GM19025 (cell line): ENCODE data around the gene IKZF3.
"Not testable (repeated sequence)": the region's sequence is repeated elsewhere in the genome, so short reads cannot be mapped to it uniquely, and the experiment has no call there.

Source experiments
- ATAC-seq: cut with Tn5 transposase; IDR thresholded peaks from one replicate; pipeline ENCODE4 v1.9.1; 2021; ENCODE audit warnings: mild to moderate bottlenecking, low read depth, moderate library complexity; ENCODE audit not compliant: unreplicated experiment

IKZF3 gene

GRCh38 chr17:39757176-39757662 is 106.9 kb downstream of the IKZF3 start:
- no peak for ATAC-seq

- no peak for ATAC-seq
Observed at GRCh38 chr17:39756380-39757079, 107.6 kb downstream of the IKZF3 start.

GRCh38 chr17:39755554-39756379 is 108.3 kb downstream of the IKZF3 start:
- no peak for ATAC-seq

GRCh38 chr17:39754958-39755553 is 109.1 kb downstream of the IKZF3 start:
- no peak for ATAC-seq

GRCh38 chr17:39754161-39754957 is 109.8 kb downstream of the IKZF3 start:
- ATAC-seq: peak; percentile 60

GRCh38 chr17:39753514-39754160 is 110.5 kb downstream of the IKZF3 start:
- peak; percentile 15 for ATAC-seq

GRCh38 chr17:39752241-39752881 is 111.8 kb downstream of the IKZF3 start:
- ATAC-seq: no peak

GRCh38 chr17:39751637-39752036 is 112.5 kb downstream of the IKZF3 start:
- ATAC-seq: no peak

GRCh38 chr17:39751016-39751543 is 113.0 kb downstream of the IKZF3 start:
- no peak for ATAC-seq

GRCh38 chr17:39750131-39751015 is 113.7 kb downstream of the IKZF3 start:
- ATAC-seq: no peak

GRCh38 chr17:39748444-39749034 is 115.6 kb downstream of the IKZF3 start:
- not testable (repeated sequence) for ATAC-seq

- no peak for ATAC-seq
Observed at GRCh38 chr17:39747745-39748144, 116.4 kb downstream of the IKZF3 start.

GRCh38 chr17:39746145-39746461 is 118.0 kb downstream of the IKZF3 start:
- no peak for ATAC-seq

- ATAC-seq: no peak
Observed at GRCh38 chr17:39745335-39746144, 118.6 kb downstream of the IKZF3 start.

- ATAC-seq: no peak
Observed at GRCh38 chr17:39744836-39745215, 119.3 kb downstream of the IKZF3 start.

- no peak for ATAC-seq
Observed at GRCh38 chr17:39744075-39744835, 119.9 kb downstream of the IKZF3 start.
